ENCODE results near the gene BICDL2. TPM values are rescaled to one million over a fixed set of nuclear protein-coding genes. Genes with fewer than 3 reads are reported as not detected.

Gene BICDL2
- total RNA-seq, 4 donors from 2014 or later, result 0.19 to 0.42 TPM; not detected in 2

GRCh38 chr16:3035289-3035971 lies 1.3 kb downstream of the BICDL2 start:
- H3K4me1 ChIP-seq, result peaks cover 7 to 13% (median 10%) of the 10 kb centered on the region in 4 donors
- H3K4me3 ChIP-seq, result no peak overlapping the region
- H3K27ac ChIP-seq (replicated peaks in 1 of 4), result no peak overlapping the region
- TF ChIP-seq POLR2A (IDR thresholded peaks at IDR 0.05; ENCODE audit: low read depth) (no peak), POLR2AphosphoS5 (IDR thresholded peaks at IDR 0.05) (no peak), EP300 (IDR thresholded peaks at IDR 0.05) (no peak)
- TF ChIP-seq, protein P1, sequence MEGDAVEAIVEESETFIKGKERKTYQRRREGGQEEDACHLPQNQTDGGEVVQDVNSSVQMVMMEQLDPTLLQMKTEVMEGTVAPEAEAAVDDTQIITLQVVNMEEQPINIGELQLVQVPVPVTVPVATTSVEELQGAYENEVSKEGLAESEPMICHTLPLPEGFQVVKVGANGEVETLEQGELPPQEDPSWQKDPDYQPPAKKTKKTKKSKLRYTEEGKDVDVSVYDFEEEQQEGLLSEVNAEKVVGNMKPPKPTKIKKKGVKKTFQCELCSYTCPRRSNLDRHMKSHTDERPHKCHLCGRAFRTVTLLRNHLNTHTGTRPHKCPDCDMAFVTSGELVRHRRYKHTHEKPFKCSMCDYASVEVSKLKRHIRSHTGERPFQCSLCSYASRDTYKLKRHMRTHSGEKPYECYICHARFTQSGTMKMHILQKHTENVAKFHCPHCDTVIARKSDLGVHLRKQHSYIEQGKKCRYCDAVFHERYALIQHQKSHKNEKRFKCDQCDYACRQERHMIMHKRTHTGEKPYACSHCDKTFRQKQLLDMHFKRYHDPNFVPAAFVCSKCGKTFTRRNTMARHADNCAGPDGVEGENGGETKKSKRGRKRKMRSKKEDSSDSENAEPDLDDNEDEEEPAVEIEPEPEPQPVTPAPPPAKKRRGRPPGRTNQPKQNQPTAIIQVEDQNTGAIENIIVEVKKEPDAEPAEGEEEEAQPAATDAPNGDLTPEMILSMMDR (IDR thresholded peaks at IDR 0.05), result no peak
- intact Hi-C loops (cut with DNase I), result no loop called here
- DNase-seq (ENCODE audit: extremely low spot score), result no peak
- H3K27me3 ChIP-seq, result peaks cover 0 to 99% (median 53%) of the 10 kb centered on the region in 4 donors
- no peaks in the 10 kb centered on the region for H3K36me3 ChIP-seq
- H3K9me3 ChIP-seq, result no peaks in the 10 kb centered on the region
- 40% methylated on average over 8 of the region's 19 CpGs for WGBS

GRCh38 chr16:3032624-3033023 lies 4.1 kb downstream of the BICDL2 start:
- H3K27me3 ChIP-seq, result peaks cover 0 to 91% (median 53%) of the 10 kb centered on the region in 4 donors
- intact Hi-C loops (cut with DNase I), result no loop called here

DNA sequence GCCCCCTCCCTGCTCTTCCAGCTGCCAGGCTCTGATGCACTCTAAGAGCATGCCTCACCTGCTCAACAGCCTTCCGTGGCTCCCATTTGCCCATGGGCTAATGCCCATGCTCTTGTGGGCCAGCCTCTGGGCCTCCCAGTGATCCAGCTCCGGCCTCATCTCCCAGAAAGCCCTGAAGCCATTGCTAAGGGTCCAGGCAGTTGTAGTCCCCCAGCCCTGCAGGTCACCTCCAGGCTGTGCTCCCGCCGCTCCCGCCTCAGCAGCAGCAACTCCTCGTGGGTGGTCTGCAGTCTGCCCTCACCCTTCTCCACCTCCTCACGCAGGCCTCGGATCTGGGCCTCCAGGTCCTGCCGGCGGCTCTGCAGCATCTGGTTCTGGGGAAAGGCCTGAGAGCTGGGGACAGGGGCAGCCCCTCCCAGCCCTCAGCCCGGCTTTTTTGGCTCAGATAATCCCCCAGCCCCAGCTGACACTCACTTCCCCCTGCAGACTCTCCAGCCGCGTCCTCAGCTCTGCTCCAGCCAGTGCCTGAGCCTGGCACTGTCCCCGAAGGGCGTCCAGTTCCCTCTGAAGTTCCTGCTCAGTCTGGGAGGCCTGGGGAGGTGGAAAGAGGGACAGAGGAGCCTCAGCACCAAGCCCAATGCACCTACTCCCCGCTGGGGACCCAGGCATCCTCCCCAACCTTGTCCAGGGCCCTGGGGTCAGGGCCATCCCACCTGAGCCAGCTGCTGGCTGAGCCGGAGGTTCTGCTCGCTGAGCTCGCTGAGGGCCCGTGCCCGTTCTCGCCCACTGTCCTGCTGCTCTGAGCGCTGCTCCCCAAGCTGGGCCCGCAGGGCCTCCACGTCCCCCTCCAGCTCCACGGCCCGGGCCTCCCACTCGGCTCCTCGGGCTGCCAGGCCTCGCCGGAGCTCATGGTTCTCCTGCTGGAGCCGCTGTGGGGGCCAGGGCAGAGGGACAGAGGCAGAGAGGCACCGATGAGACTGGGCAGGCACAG lies 6.2 kb downstream of the BICDL2 start:
- peaks cover 15 to 31% (median 24%) of the 10 kb centered on the region in 4 donors for H3K4me1 ChIP-seq
- TF ChIP-seq, protein P1 (IDR thresholded peaks at IDR 0.05), result no peak
- TF ChIP-seq POLR2AphosphoS5 (IDR thresholded peaks at IDR 0.05) (no peak), POLR2A (IDR thresholded peaks at IDR 0.05; ENCODE audit: low read depth) (no peak), EP300 (IDR thresholded peaks at IDR 0.05) (no peak)
- no peak overlapping the region for H3K4me3 ChIP-seq
- intact Hi-C loops (cut with DNase I), result no loop called here
- peaks cover 11 to 19% (median 19%) of the 10 kb centered on the region in 4 donors for H3K36me3 ChIP-seq
- WGBS, result 80% methylated on average over 15 of the region's 33 CpGs
- H3K9me3 ChIP-seq, result no peaks in the 10 kb centered on the region
- peaks cover 0 to 70% (median 32%) of the 10 kb centered on the region in 4 donors for H3K27me3 ChIP-seq
- no peak overlapping the region for H3K27ac ChIP-seq (replicated peaks in 1 of 4)
- no peak for DNase-seq (ENCODE audit: extremely low spot score)

More at GRCh38 chr16:3032624-3033023, 4.1 kb downstream of the BICDL2 start:
- TF ChIP-seq POLR2AphosphoS5 (IDR thresholded peaks at IDR 0.05), result no peak
- TF ChIP-seq, protein P1 (IDR thresholded peaks at IDR 0.05), result no peak
- TF ChIP-seq EP300 (IDR thresholded peaks at IDR 0.05), result no peak
- no peak for TF ChIP-seq POLR2A (IDR thresholded peaks at IDR 0.05; ENCODE audit: low read depth)
- H3K36me3 ChIP-seq, result no peaks in the 10 kb centered on the region
- no peak overlapping the region for H3K27ac ChIP-seq (replicated peaks in 1 of 4)
- H3K4me3 ChIP-seq, result no peak overlapping the region
- no peak for DNase-seq (ENCODE audit: extremely low spot score)
- H3K4me1 ChIP-seq, result peaks cover 22 to 36% (median 33%) of the 10 kb centered on the region in 4 donors
- WGBS, result 43% methylated on average over 7 of the region's 7 CpGs
- H3K9me3 ChIP-seq, result no peaks in the 10 kb centered on the region

DNA sequence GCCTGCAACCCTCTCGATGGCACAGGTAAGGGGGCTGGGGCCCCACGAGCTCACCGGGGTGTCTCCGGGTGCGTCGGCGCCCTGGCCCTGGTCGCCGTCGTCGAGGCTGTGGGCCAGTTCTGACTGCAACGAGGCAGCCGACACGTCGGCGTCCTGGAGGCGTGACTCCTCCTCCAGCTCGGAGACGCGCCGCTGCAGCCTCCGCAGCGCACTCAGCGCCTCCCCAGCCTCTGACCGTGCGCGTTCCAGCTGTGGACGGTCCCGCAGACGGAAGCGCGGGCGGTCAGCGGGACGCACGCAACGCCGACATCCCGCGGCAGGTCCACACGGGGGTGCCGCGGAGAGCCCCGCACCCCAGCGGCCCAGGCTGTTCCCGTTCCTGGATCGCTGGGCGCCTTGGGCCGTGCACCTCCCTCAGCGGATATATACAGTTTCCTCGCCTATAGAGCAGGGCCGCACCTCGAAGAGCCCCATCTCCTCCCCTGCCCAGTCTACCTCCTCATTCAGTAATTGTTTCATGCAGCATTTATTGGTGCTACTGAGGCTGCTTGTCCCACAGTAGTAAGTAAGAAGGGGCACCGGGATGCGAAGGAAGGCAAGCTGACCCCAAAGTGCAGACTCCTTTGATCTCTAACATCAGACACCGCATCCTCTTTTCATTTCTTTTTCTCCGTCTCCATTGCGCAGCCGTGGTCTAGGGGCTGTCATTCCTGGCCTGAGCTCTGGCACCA lies 7.1 kb downstream of the BICDL2 start:
- no peak for DNase-seq (ENCODE audit: extremely low spot score)
- peaks cover 11 to 20% (median 19%) of the 10 kb centered on the region in 4 donors for H3K36me3 ChIP-seq
- no peaks in the 10 kb centered on the region for H3K9me3 ChIP-seq
- peak overlapping the region in 1 of 4 donors; percentile 34 for H3K4me3 ChIP-seq
- H3K27me3 ChIP-seq, result peaks cover 0 to 61% (median 24%) of the 10 kb centered on the region in 4 donors
- H3K4me1 ChIP-seq, result peaks cover 17 to 40% (median 33%) of the 10 kb centered on the region in 4 donors
- WGBS, result 39% methylated on average over 9 of the region's 59 CpGs
- intact Hi-C loops (cut with DNase I), result no loop called here
- no peak overlapping the region for H3K27ac ChIP-seq (replicated peaks in 1 of 4)
- no peak for TF ChIP-seq EP300 (IDR thresholded peaks at IDR 0.05)
- TF ChIP-seq, protein P1 (IDR thresholded peaks at IDR 0.05), result no peak
- no peak for TF ChIP-seq POLR2AphosphoS5 (IDR thresholded peaks at IDR 0.05)
- TF ChIP-seq POLR2A (IDR thresholded peaks at IDR 0.05; ENCODE audit: low read depth), result no peak

All from esophagus muscularis mucosa (tissue), 4 donors.